HG03571 (cell line): ENCODE results near the gene CEP170.
"Not testable (repeated sequence)": the region's sequence is repeated elsewhere in the genome, so short reads cannot be mapped to it uniquely, and the experiment has no call there.

Experiments
- ATAC-seq: cut with Tn5 transposase; IDR thresholded peaks from one replicate; pipeline ENCODE4 v1.9.1; 2021; ENCODE audit not compliant: unreplicated experiment

CEP170 gene

GRCh38 chr1:243236604-243237252 is 18.4 kb downstream of the CEP170 start:
- peak; percentile 81 for ATAC-seq

GRCh38 chr1:243234978-243235647 is 20.0 kb downstream of the CEP170 start:
- ATAC-seq, result no peak

GRCh38 chr1:243233908-243234307 is 21.2 kb downstream of the CEP170 start:
- no peak for ATAC-seq

GRCh38 chr1:243230914-243231313 is 24.2 kb downstream of the CEP170 start:
- no peak for ATAC-seq

GRCh38 chr1:243229526-243229925 is 25.6 kb downstream of the CEP170 start:
- no peak for ATAC-seq

GRCh38 chr1:243227622-243228021 is 27.5 kb downstream of the CEP170 start:
- ATAC-seq, result no peak

- ATAC-seq, result no peak
Observed at GRCh38 chr1:243218059-243218458, 37.0 kb downstream of the CEP170 start.

- ATAC-seq, result no peak
Observed at GRCh38 chr1:243217349-243217748, 37.7 kb downstream of the CEP170 start.

GRCh38 chr1:243216741-243217140 is 38.3 kb downstream of the CEP170 start:
- ATAC-seq, result no peak

GRCh38 chr1:243215276-243215875 is 39.7 kb downstream of the CEP170 start:
- not testable (repeated sequence) for ATAC-seq

GRCh38 chr1:243213045-243213787 is 41.9 kb downstream of the CEP170 start:
- ATAC-seq, result no peak

- not testable (repeated sequence) for ATAC-seq
Observed at GRCh38 chr1:243211984-243212383, 43.1 kb downstream of the CEP170 start.

GRCh38 chr1:243205026-243205501 is 50.0 kb downstream of the CEP170 start:
- not testable (repeated sequence) for ATAC-seq

GRCh38 chr1:243204336-243204735 is 50.7 kb downstream of the CEP170 start:
- ATAC-seq, result not testable (repeated sequence)

GRCh38 chr1:243203196-243203595 is 51.9 kb downstream of the CEP170 start:
- not testable (repeated sequence) for ATAC-seq

- not testable (repeated sequence) for ATAC-seq
Observed at GRCh38 chr1:243201316-243201715, 53.8 kb downstream of the CEP170 start.

GRCh38 chr1:243197524-243197923 is 57.6 kb downstream of the CEP170 start:
- not testable (repeated sequence) for ATAC-seq

- not testable (repeated sequence) for ATAC-seq
Observed at GRCh38 chr1:243193330-243193729, 61.8 kb downstream of the CEP170 start.

GRCh38 chr1:243186201-243186995 is 68.7 kb downstream of the CEP170 start:
- ATAC-seq, result not testable (repeated sequence)

- not testable (repeated sequence) for ATAC-seq
Observed at GRCh38 chr1:243184787-243185186, 70.3 kb downstream of the CEP170 start.
